Raji (cell line): Measurements from ENCODE around the gene MAP3K13.

Source experiments
- POLR2A ChIP-seq: IDR thresholded peaks from 2 replicates; pipeline ENCODE4 v1.6.1; 2011; ENCODE audit warnings: low read depth, low read length, control low read depth; ENCODE audit not compliant: insufficient read depth

The MAP3K13 gene

DNA sequence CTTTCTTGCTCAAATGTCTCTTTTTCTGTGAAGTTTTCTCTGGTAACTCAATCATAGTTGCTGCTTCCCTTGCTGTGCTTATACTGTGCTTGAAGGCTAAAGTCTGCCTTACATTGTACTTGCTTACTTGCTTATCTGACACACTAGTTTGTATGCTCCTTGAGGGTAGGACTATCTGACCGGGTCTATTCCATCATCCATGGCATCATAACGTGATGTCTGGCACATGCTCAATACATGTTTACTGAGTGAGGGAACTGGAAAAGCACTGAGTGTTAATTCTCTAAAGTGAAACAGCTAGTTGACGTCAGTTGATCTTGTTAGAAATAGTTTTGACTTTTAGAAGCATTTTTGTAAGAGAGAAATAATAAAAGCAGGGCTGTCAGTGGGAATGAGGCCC is 42.7 kb downstream of the MAP3K13 start:
- no peak for TF ChIP-seq POLR2A

DNA sequence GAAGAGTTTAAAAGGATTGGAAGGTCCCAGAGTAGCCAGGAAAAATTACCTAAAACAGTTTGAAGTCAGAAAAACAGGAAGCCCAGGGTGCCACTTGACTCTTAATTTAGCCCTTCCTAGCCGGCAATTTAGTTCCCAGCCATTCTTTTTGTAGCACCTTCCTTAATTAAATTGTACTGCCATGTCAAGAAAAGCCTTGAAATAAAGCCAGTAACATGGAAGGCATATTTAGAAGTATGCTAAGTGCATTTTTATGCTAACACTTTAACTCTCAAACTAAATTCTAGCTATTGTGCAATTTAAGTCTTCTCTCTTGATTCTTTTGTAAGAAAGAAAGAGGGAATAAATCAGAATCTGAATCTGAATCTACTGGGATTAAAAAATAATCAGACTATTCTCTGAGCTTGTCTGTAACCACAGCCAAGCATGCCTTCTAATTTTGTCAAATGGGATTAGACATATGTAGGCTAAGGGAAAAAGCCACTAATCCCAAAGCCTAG is 43.2 kb downstream of the MAP3K13 start:
- TF ChIP-seq POLR2A = no peak

DNA sequence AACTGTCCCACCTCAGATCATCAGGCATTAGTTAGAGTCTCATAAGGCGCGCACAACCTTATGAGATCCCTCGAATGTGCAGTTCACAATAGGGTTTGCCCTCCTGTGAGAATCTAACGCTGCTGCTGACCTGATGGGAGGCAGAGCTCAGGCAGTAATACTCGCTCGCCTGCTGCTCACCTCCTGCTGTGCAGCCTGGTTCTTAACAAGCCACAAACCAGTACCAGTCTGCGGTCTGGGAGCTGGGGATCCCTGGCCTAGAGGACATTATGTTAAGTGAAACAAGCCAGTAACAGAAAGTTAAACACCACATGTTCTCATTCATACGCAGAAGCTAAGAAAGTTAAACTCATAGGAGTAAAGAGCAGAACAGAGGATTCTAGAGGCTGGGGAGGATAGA is 47.0 kb downstream of the MAP3K13 start:
- no peak for TF ChIP-seq POLR2A

DNA sequence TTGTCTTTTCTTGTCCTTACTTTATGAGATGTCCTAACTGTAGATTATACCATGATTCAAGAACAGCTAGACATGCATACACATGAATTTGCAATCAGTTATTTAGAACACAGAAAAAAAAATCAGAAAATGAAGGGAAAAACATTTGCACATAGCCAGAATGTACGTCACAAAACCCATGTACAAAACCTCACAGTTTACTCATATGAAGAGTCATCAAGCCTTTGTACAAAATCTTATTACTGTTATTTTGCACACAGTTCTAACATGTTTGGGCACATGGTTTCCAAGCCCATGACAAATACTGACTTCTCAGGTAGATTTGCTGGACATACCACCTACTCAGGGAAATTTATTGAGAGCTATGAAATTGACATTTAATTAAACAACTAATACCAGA is 48.2 kb downstream of the MAP3K13 start:
- TF ChIP-seq POLR2A = no peak

DNA sequence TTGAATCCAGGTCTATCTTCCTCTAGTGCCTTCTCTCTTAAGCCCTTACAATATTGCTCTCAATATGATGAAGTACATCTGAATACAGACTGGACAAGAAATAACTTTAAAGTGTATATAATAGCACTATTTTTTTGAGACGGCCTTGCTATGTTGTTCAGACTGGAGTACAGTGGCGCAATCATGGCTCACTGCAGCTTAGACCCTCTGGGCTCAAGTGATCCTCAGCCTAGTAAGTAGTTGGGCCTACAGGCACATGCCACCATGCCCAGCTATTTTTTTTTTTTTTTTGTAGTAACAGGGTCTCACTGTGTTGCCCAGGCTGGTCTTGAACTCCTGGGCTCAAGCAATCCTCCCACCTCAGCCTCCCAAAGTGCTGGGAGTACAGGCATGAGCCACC is 53.6 kb downstream of the MAP3K13 start:
- no peak for TF ChIP-seq POLR2A

DNA sequence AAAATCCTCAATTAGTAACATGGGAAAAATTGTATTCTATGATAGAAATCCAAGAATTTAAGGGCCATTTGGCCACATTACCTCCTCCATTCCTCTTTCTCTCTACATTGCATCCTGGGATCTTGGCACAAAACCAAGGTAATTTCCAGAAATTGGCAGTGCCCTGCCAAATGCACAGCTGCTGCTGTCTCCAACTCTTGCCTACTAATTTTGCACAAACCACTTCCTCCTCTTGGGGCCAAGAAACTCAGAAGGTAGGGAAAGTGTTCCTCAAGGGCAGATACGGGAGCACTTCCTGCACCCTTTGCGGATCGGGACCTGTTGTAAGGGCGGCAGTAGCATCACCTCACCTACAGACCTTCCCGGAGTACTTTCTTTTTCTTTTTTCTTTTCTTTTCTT is 57.8 kb downstream of the MAP3K13 start:
- no peak for TF ChIP-seq POLR2A

DNA sequence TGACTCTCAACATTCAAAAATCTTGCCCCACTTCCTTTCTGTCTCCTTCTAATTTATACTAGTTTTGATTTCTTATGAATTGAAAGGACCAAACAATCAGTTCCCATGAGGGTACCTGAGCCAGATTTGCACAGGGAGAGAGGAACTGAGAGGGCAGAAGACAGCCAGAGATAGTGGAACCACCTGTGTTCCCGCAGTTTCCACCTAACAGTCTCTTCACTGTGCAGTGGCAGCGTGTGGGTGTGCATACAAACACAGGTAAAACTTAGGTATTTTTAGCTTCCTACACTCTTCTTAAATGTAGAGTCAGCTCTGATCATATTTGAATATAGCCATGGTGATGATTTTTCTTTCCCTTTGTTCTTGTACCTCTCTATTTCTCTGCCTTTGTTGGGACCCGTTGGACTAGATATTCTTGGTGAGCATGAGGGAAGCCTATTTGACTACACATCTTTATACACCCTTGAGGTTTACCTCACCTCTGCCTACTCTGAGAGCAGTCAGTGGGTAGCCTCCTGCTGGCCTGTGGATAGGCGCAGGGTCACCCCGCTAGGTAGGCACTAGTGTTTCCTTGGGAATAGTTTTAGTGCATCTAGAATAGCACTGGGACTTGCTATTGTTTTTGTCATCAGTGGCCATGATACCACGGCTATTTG is 58.8 kb downstream of the MAP3K13 start:
- TF ChIP-seq POLR2A = no peak

DNA sequence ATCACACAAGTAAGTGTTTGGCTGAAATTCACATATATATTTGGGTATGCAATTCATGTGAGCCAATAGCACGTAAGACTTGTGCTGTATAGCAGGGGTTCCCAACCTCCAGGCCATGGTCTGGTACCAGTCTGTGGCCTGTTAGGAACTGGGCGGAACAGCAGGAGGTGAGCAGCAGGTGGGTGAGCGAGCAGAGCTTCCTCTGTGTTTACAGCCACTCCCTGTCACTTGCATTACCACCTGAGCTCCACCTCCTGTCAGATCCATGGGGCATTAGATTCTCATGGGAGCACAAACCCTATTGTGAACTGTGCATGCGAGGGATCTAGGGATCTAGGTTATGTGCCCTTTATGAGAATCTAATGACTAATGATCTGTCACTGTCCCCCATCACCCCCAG is 59.7 kb downstream of the MAP3K13 start:
- no peak for TF ChIP-seq POLR2A

DNA sequence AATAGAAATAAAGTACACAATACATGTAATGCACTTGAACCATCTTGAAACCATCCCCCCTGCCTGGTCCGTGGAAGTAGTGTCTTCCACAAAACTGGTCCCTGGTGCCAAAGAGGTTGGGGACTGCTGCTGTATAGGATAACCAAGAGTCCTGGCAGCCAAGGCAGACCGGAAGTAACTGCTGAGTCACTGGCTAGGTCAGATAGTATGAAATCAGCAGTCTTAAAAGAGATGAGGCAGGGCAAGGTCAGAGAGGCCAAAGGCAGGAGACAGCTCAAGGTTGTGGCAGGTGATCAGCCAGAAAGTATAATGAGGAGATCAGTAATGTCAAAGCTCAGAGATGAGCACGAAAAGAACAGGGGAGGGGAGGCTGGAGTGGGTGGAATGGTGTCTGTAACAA is 60.2 kb downstream of the MAP3K13 start:
- no peak for TF ChIP-seq POLR2A

DNA sequence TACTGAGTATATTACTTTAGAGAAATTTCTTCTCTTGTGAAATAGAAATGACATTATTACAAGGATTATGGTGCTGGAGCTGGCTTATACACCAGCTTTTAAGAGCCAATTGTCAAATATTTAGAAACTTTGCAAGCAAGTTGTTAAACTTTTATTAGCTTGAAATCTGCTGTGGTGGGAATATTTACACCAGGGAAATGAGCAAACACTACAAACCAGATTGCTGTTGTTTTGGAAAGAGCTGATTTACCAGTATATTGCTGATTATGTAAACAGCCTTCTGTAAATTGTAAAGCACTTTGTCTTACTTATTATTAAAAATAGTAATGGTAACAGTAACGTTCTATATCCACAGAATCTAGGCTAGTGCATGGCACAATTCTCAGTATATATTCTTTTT is 61.5 kb downstream of the MAP3K13 start:
- TF ChIP-seq POLR2A = no peak

DNA sequence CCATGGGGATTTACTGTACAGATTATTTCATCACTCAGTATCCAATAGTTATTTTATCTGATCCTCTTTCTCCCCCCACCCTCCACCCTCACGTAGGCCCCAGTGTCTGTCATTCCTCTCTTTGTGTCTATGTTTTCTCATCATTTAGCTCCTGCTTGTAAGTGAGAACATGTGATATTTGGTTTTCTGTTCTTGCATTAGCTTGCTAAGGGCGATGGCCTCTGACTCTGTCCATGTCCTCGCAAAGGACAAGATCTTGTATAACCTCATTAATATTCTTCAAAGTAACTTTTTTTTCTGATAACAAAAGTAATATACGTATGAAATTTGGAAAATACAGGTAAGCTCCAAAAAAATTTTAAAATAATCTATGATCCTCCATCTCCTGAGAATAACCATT is 67.4 kb downstream of the MAP3K13 start:
- TF ChIP-seq POLR2A = no peak

DNA sequence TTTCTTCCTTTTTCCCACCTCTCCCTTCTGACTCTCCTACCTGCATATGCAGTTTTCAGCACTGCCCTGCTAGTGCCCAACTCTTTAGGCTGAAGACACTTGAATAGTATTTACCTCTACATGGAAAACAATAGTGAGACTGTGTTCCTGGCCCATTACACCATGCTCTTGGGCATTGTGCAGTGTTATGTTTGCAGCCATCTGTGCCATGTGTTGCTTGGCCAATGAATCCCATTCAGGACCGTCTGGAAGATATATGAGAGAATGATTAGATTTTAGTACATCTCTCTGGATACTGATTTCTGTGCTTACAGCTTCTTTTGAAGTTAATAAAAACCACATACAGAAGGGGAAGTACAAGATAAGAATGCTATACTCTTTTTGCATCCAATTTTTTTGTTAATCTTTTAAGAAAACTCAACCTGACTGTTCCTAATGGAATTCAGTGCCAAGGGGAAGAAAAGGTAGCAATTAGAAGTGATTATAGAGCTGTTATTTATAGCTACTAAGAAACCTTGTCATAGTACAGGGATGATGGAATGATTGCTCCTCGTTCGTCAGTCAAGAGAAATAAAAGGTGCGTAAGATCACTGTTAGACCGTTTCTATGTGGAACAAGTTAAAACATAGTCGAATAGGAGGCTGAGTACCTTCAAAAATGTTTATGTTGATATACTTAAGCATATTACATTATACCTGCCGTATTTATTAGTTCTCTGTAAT is 77.0 kb downstream of the MAP3K13 start:
- TF ChIP-seq POLR2A = no peak

DNA sequence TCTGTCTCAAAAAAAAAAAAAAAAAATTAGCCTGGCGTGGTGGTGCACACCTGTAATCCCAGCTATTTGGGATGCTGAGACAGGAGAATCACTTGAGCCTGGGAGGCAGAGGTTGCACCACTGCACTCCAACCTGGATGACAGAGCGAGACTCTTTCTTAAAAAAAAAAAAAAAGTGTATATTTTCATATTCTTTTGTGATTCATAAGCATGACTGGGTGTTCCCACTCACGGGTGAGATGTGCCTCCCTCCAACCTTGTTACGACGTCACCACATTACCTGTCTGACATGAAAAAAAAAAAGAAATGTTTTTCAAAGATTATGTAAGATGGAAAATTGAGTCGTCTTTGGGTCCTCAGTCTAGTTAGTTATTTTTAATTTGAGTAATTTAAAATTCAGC is 79.1 kb downstream of the MAP3K13 start:
- TF ChIP-seq POLR2A = no peak

DNA sequence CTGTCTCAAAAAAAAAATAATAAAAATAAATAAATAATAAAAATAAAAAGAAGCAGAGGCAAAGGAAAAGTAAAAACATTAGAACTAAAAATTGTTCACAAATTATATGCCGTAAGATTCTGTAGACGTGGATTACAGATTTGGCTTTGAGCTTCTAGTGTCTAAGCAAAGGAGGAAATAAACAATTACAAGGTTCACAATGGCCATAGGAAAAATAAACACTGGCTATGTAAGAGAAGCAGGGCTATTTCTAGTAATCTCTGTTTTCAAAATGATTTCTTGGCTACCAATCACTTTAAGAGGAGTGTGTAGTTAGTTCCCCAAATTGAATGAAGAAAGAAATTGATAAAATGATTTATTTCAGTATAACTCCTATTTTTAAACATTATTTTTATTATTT is 81.4 kb downstream of the MAP3K13 start:
- TF ChIP-seq POLR2A = no peak

DNA sequence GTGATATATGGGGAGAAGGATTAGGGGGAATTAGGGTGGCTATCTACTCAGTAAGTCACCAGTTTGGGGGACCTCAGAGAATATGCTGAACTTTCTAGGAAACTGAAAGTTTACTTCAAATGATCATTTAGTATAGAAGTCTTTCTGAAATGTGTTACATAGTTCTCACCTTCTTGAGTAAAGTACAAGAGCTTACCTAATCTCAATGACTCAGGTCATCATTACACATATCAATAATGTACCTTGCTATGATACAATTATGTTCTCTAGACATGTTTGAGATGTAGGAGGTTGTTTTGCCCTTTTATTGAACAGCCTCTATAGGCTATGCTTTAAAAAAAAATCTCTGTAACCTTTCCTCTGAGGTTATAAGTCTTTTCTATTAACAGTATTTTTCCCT is 85.2 kb downstream of the MAP3K13 start:
- TF ChIP-seq POLR2A = no peak

DNA sequence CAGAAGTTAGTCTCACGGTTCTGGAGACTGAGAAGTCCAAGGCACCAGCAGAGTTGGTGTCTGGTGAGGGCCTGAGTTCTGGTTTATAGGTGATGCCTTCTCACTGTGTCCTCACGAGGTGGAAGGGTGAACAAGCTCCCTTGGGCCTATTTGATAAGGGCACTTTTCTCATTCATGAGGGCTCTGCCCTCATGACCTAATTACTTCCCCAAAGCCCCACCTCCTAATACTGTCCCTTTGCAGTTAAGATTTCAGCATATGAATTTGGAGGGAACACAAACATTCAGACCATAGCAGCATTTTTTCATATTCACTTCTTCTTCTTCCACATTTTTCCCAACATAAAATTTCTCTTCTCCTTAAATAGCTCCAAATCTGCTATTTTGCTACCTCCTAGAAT is 94.4 kb downstream of the MAP3K13 start:
- TF ChIP-seq POLR2A = no peak

DNA sequence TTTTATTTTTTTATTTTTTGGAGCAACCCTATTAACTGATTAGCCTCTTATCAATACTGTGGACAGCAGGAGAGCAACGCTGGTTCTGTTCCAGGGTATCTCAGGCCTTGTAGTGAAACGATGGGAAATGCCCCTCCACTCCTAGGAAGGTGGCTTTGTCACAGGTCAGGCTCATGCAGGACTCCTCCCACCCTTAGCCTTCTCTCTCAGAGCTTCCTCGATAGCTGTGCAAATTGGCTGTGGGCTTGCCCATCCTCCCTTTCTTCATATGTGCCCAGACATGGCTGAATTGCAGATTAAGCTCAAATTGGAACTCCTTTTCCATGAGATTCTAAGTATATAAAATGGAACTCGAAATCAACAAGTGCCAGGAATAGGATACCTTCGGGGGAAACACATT is 97.4 kb downstream of the MAP3K13 start:
- TF ChIP-seq POLR2A = no peak
